Thymus (tissue), 11 donors: ENCODE measurements around the gene ZBTB16. TPM values are rescaled to one million over a fixed set of nuclear protein-coding genes. Genes with fewer than 3 reads are reported as not detected.
A peak's percentile ranks its signal among the peaks of the same experiment; 100 is the strongest.

Experiments used
- DNase-seq, 9 donors: peaks; one replicate each; pipeline ENCODE4 v3.0.0-alpha.2; 2013; ENCODE audit warnings: low spot score in 9 of 9, low read depth in 6 of 9, missing footprints in 1 of 9
- H3K27ac ChIP-seq, 2 donors: one replicate each; pipeline ENCODE4 v1.5.1; 2013; ENCODE audit warnings: control low read depth in 1 of 2, low read depth in 1 of 2, low read length in 1 of 2, mild to moderate bottlenecking in 1 of 2, moderate library complexity in 1 of 2
- H3K27me3 ChIP-seq, 2 donors: one replicate each; pipeline ENCODE4 v1.5.1; 2013; ENCODE audit warnings: low read length in 1 of 2; ENCODE audit not compliant: control insufficient read depth in 2 of 2, insufficient read depth in 1 of 2
- H3K36me3 ChIP-seq, 2 donors: one replicate each; pipeline ENCODE4 v1.5.1; 2013; ENCODE audit warnings: low read length in 1 of 2, mild to moderate bottlenecking in 1 of 2, moderate library complexity in 1 of 2; ENCODE audit not compliant: control insufficient read depth in 2 of 2, insufficient read depth in 2 of 2
- H3K4me1 ChIP-seq, 2 donors: one replicate each; pipeline ENCODE4 v1.5.1; 2013; ENCODE audit warnings: low read length in 2 of 2; ENCODE audit not compliant: control insufficient read depth in 2 of 2, insufficient read depth in 2 of 2
- H3K4me3 ChIP-seq, 2 donors: one replicate each; pipeline ENCODE4 v1.5.1; 2013; ENCODE audit warnings: low read length in 2 of 2, control low read depth in 1 of 2, mild to moderate bottlenecking in 1 of 2
- H3K9me3 ChIP-seq, 2 donors: one replicate each; pipeline ENCODE4 v1.5.1; 2013; ENCODE audit warnings: low read length in 1 of 2, mild to moderate bottlenecking in 1 of 2; ENCODE audit not compliant: control insufficient read depth in 2 of 2, insufficient read depth in 1 of 2
- WGBS: extraction: QIAGEN DNeasy Blood & Tissue Kit; methylation state at CpG from one replicate; pipeline ENCODE4 v1.1.7; 2013; 5-methylcytosine and 5-hydroxymethylcytosine counted together
- polyA plus RNA-seq: library from polyadenylated mRNA; stranded (reverse); fragments of 200-250 nt; gene quantifications from one replicate; pipeline ENCODE4 v1.2.3, GENCODE V29; 2013
- total RNA-seq: library from RNA; stranded (reverse); fragments of 120-200 nt; gene quantifications from one replicate; pipeline ENCODE4 v1.2.4, GENCODE V29; 2013
- donor health status: healthy.

ZBTB16 gene
- total and polyA plus RNA-seq, 2 donors = 5.7 to 21.5 TPM

- Histone ChIP-seq H3K27me3 (no peaks in the 10 kb centered on the region), H3K4me3 (peak overlapping the region in 1 of 2 donors; percentile 4), H3K4me1 (peaks cover 76 to 97% of the 10 kb centered on the region in 2 donors), H3K27ac (peak overlapping the region in 1 of 2 donors; percentile 48), H3K36me3 (no peaks in the 10 kb centered on the region), H3K9me3 (no peaks in the 10 kb centered on the region)
- 56% methylated on average over 5 of the region's 5 CpGs for WGBS
- DNase-seq = no peak
Observed at GRCh38 chr11:114167355-114167754, 107.8 kb downstream of the ZBTB16 start.

GRCh38 chr11:114167771-114168448, 108.4 kb downstream of the ZBTB16 start:
- Histone ChIP-seq H3K4me1 (peaks cover 79 to 98% of the 10 kb centered on the region in 2 donors), H3K27me3 (no peaks in the 10 kb centered on the region), H3K27ac (peak overlapping the region; percentile 64 to 76), H3K4me3 (peak overlapping the region in 1 of 2 donors; percentile 4), H3K9me3 (no peaks in the 10 kb centered on the region), H3K36me3 (no peaks in the 10 kb centered on the region)
- 93% methylated on average over 11 of the region's 11 CpGs for whole genome bisulfite sequencing
- DNase-seq = no peak

- H3K36me3 ChIP-seq = no peaks in the 10 kb centered on the region
- peak overlapping the region; percentile 76 to 77 for H3K27ac ChIP-seq
- H3K4me1 ChIP-seq = peaks cover 83 to 99% of the 10 kb centered on the region in 2 donors
- no peaks in the 10 kb centered on the region for H3K9me3 ChIP-seq
- H3K27me3 ChIP-seq = no peaks in the 10 kb centered on the region
- peak in 6 of 9 donors; percentile 43 to 85 (median 65) for DNase-seq
- no peak overlapping the region for H3K4me3 ChIP-seq
- 6% methylated on average over 1 of the region's 1 CpG for WGBS
Observed at GRCh38 chr11:114168691-114169090, 109.2 kb downstream of the ZBTB16 start.

GRCh38 chr11:114169321-114169749, 109.8 kb downstream of the ZBTB16 start:
- 75% methylated on average over 9 of the region's 9 CpGs for WGBS
- Histone ChIP-seq H3K27ac (peak overlapping the region; percentile 76 to 77), H3K4me1 (peaks cover 87 to 98% of the 10 kb centered on the region in 2 donors)

GRCh38 chr11:114169821-114170220, 110.3 kb downstream of the ZBTB16 start:
- Histone ChIP-seq H3K4me1 (peaks cover 92 to 98% of the 10 kb centered on the region in 2 donors), H3K27ac (peak overlapping the region; percentile 15 to 76)
- over 99% methylated on average over 2 of the region's 2 CpGs for WGBS

More at GRCh38 chr11:114169321-114169749, 109.8 kb downstream of the ZBTB16 start:
- Histone ChIP-seq H3K4me3 (no peak overlapping the region), H3K36me3 (no peaks in the 10 kb centered on the region), H3K27me3 (no peaks in the 10 kb centered on the region), H3K9me3 (no peaks in the 10 kb centered on the region)
- peak in 1 of 9 donors; percentile 47 for DNase-seq

GRCh38 chr11:114170226-114170625, 110.7 kb downstream of the ZBTB16 start:
- H3K27ac ChIP-seq = no peak overlapping the region
- H3K27me3 ChIP-seq = no peaks in the 10 kb centered on the region
- DNase-seq = no peak
- H3K4me3 ChIP-seq = no peak overlapping the region
- H3K4me1 ChIP-seq = peaks cover 93 to 98% of the 10 kb centered on the region in 2 donors
- H3K9me3 ChIP-seq = no peaks in the 10 kb centered on the region
- 96% methylated on average over 10 of the region's 10 CpGs for WGBS
- no peaks in the 10 kb centered on the region for H3K36me3 ChIP-seq

More at GRCh38 chr11:114169821-114170220, 110.3 kb downstream of the ZBTB16 start:
- Histone ChIP-seq H3K4me3 (no peak overlapping the region), H3K9me3 (no peaks in the 10 kb centered on the region), H3K36me3 (no peaks in the 10 kb centered on the region), H3K27me3 (no peaks in the 10 kb centered on the region)
- no peak for DNase-seq

- Histone ChIP-seq H3K27ac (peak overlapping the region; percentile 90 to 93), H3K4me3 (no peak overlapping the region), H3K9me3 (no peaks in the 10 kb centered on the region), H3K27me3 (no peaks in the 10 kb centered on the region), H3K36me3 (no peaks in the 10 kb centered on the region), H3K4me1 (peaks cover 87 to 98% of the 10 kb centered on the region in 2 donors)
- DNase-seq = no peak
- 67% methylated on average over 15 of the region's 15 CpGs for WGBS
Observed at GRCh38 chr11:114171257-114172054, 111.9 kb downstream of the ZBTB16 start.

GRCh38 chr11:114172055-114172861, 112.7 kb downstream of the ZBTB16 start:
- Histone ChIP-seq H3K9me3 (no peaks in the 10 kb centered on the region), H3K27me3 (no peaks in the 10 kb centered on the region), H3K4me3 (no peak overlapping the region), H3K27ac (peak overlapping the region; percentile 90 to 93), H3K36me3 (no peaks in the 10 kb centered on the region), H3K4me1 (peaks cover 85 to 99% of the 10 kb centered on the region in 2 donors)
- WGBS = 45% methylated on average over 14 of the region's 14 CpGs
- DNase-seq = peak in 6 of 9 donors; percentile 48 to 79 (median 54)
